Measurements from ENCODE around the gene ESRP2. TPM values are rescaled to one million over a fixed set of nuclear protein-coding genes. Genes with fewer than 3 reads are reported as not detected.
A peak's percentile ranks its signal among the peaks of the same experiment; 100 is the strongest.

Gene ESRP2
- total RNA-seq, 1 experiment from 2014 or later = 0.24 TPM

- H3K9me3 ChIP-seq (replicated peaks) = no peaks in the 10 kb centered on the region
- H3K36me3 ChIP-seq = peaks cover 56% of the 10 kb centered on the region
Observed at GRCh38 chr16:68253721-68254120, 17.8 kb upstream of the ESRP2 start.

GRCh38 chr16:68252383-68252782, 16.5 kb upstream of the ESRP2 start:
- Histone ChIP-seq H3K4me3 (no peak overlapping the region), H3K9me3 (replicated peaks) (no peaks in the 10 kb centered on the region), H3K27me3 (replicated peaks) (no peaks in the 10 kb centered on the region), H3K4me1 (replicated peaks) (peaks cover 4% of the 10 kb centered on the region), H3K27ac (no peak overlapping the region), H3K36me3 (peaks cover 49% of the 10 kb centered on the region)
- DNase-seq (ENCODE audit: low read depth in 1 of 2, low spot score in 2 of 2) = no peak

More at GRCh38 chr16:68253721-68254120, 17.8 kb upstream of the ESRP2 start:
- H3K27me3 ChIP-seq (replicated peaks) = no peaks in the 10 kb centered on the region
- H3K4me3 ChIP-seq = no peak overlapping the region
- H3K4me1 ChIP-seq (replicated peaks) = peaks cover 16% of the 10 kb centered on the region
- no peak overlapping the region for H3K27ac ChIP-seq
- DNase-seq (ENCODE audit: low read depth in 1 of 2, low spot score in 2 of 2) = no peak

- H3K27ac ChIP-seq = no peak overlapping the region
- H3K27me3 ChIP-seq (replicated peaks) = no peaks in the 10 kb centered on the region
- no peaks in the 10 kb centered on the region for H3K4me1 ChIP-seq (replicated peaks)
- H3K9me3 ChIP-seq (replicated peaks) = no peaks in the 10 kb centered on the region
- no peak for DNase-seq (ENCODE audit: low read depth in 1 of 2, low spot score in 2 of 2)
- no peak overlapping the region for H3K4me3 ChIP-seq
- H3K36me3 ChIP-seq = peaks cover 45% of the 10 kb centered on the region
Observed at GRCh38 chr16:68251832-68252231, 15.9 kb upstream of the ESRP2 start.

GRCh38 chr16:68250951-68251350, 15.0 kb upstream of the ESRP2 start:
- Histone ChIP-seq H3K27me3 (replicated peaks) (no peaks in the 10 kb centered on the region), H3K9me3 (replicated peaks) (no peaks in the 10 kb centered on the region), H3K4me1 (replicated peaks) (peaks cover 4% of the 10 kb centered on the region), H3K27ac (no peak overlapping the region), H3K36me3 (peaks cover 44% of the 10 kb centered on the region), H3K4me3 (no peak overlapping the region)
- DNase-seq (ENCODE audit: low read depth in 1 of 2, low spot score in 2 of 2) = no peak

- Histone ChIP-seq H3K4me1 (replicated peaks) (peaks cover 13% of the 10 kb centered on the region), H3K36me3 (peaks cover 29% of the 10 kb centered on the region), H3K27ac (no peak overlapping the region), H3K9me3 (replicated peaks) (no peaks in the 10 kb centered on the region), H3K27me3 (replicated peaks) (no peaks in the 10 kb centered on the region), H3K4me3 (no peak overlapping the region)
- no peak for DNase-seq (ENCODE audit: low read depth in 1 of 2, low spot score in 2 of 2)
Observed at GRCh38 chr16:68249371-68249770, 13.4 kb upstream of the ESRP2 start.

- no peak for DNase-seq (ENCODE audit: low read depth in 1 of 2, low spot score in 2 of 2)
- peaks cover 16% of the 10 kb centered on the region for H3K4me1 ChIP-seq (replicated peaks)
- no peaks in the 10 kb centered on the region for H3K27me3 ChIP-seq (replicated peaks)
- no peak overlapping the region for H3K27ac ChIP-seq
- H3K36me3 ChIP-seq = peaks cover 24% of the 10 kb centered on the region
- H3K9me3 ChIP-seq (replicated peaks) = no peaks in the 10 kb centered on the region
- H3K4me3 ChIP-seq = no peak overlapping the region
Observed at GRCh38 chr16:68247932-68248331, 12.0 kb upstream of the ESRP2 start.

- peaks cover 16% of the 10 kb centered on the region for H3K4me1 ChIP-seq (replicated peaks)
- no peak for DNase-seq (ENCODE audit: low read depth in 1 of 2, low spot score in 2 of 2)
- H3K27me3 ChIP-seq (replicated peaks) = no peaks in the 10 kb centered on the region
- H3K9me3 ChIP-seq (replicated peaks) = no peaks in the 10 kb centered on the region
- H3K4me3 ChIP-seq = no peak overlapping the region
- H3K27ac ChIP-seq = no peak overlapping the region
- peaks cover 19% of the 10 kb centered on the region for H3K36me3 ChIP-seq
Observed at GRCh38 chr16:68247400-68247799, 11.5 kb upstream of the ESRP2 start.

GRCh38 chr16:68246666-68247065, 10.7 kb upstream of the ESRP2 start:
- no peak overlapping the region for H3K4me3 ChIP-seq
- no peaks in the 10 kb centered on the region for H3K27me3 ChIP-seq (replicated peaks)
- H3K27ac ChIP-seq = no peak overlapping the region
- no peaks in the 10 kb centered on the region for H3K9me3 ChIP-seq (replicated peaks)
- peaks cover 19% of the 10 kb centered on the region for H3K36me3 ChIP-seq
- DNase-seq (ENCODE audit: low read depth in 1 of 2, low spot score in 2 of 2) = no peak
- H3K4me1 ChIP-seq (replicated peaks) = peaks cover 16% of the 10 kb centered on the region

- Histone ChIP-seq H3K4me1 (replicated peaks) (peaks cover 16% of the 10 kb centered on the region), H3K36me3 (peaks cover 16% of the 10 kb centered on the region), H3K9me3 (replicated peaks) (no peaks in the 10 kb centered on the region), H3K4me3 (peak overlapping the region; percentile 76), H3K27ac (no peak overlapping the region), H3K27me3 (replicated peaks) (no peaks in the 10 kb centered on the region)
- DNase-seq (ENCODE audit: low read depth in 1 of 2, low spot score in 2 of 2) = no peak
Observed at GRCh38 chr16:68246121-68246520, 10.2 kb upstream of the ESRP2 start.

- Histone ChIP-seq H3K4me1 (replicated peaks) (peaks cover 16% of the 10 kb centered on the region), H3K4me3 (peak within 1 kb of the TSS; percentile 76), H3K9me3 (replicated peaks) (no peaks in the 10 kb centered on the region), H3K36me3 (peaks cover 8% of the 10 kb centered on the region; the same call in 1 of the 2 replicates), H3K27ac (0 out of 2 replicates have a peak within 1 kb of the TSS, but pooled peaks have one; percentile 10), H3K27me3 (replicated peaks) (no peaks in the 10 kb centered on the region)
- DNase-seq (ENCODE audit: low read depth in 1 of 2, low spot score in 2 of 2) = peak; percentile 84 to 97
Observed at GRCh38 chr16:68244903-68245853, 9.3 kb upstream of the ESRP2 start, which contains the start of gene PLA2G15. Gene PLA2G15 (plus strand): TSS chr16:68245373. CDS start chr16:68245427, 54 bp downstream.

GRCh38 chr16:68244481-68244902, 8.6 kb upstream of the ESRP2 start:
- Histone ChIP-seq H3K9me3 (replicated peaks) (no peaks in the 10 kb centered on the region), H3K27ac (0 out of 2 replicates have a peak overlapping the region, but pooled peaks have one; percentile 10), H3K4me3 (peak overlapping the region; percentile 76), H3K4me1 (replicated peaks) (peaks cover 16% of the 10 kb centered on the region), H3K36me3 (0 out of 2 replicates have a peak, but pooled peaks cover 6% of the 10 kb centered on the region), H3K27me3 (replicated peaks) (no peaks in the 10 kb centered on the region)
- no peak for DNase-seq (ENCODE audit: low read depth in 1 of 2, low spot score in 2 of 2)

- no peak for DNase-seq (ENCODE audit: low read depth in 1 of 2, low spot score in 2 of 2)
- no peak overlapping the region for H3K27ac ChIP-seq
- H3K27me3 ChIP-seq (replicated peaks) = no peaks in the 10 kb centered on the region
- H3K4me1 ChIP-seq (replicated peaks) = peaks cover 19% of the 10 kb centered on the region
- 0 out of 2 replicates have a peak, but pooled peaks cover 2% of the 10 kb centered on the region for H3K36me3 ChIP-seq
- no peaks in the 10 kb centered on the region for H3K9me3 ChIP-seq (replicated peaks)
- no peak overlapping the region for H3K4me3 ChIP-seq
Observed at GRCh38 chr16:68242926-68243858, 7.3 kb upstream of the ESRP2 start.

GRCh38 chr16:68242085-68242484, 6.2 kb upstream of the ESRP2 start:
- Histone ChIP-seq H3K27ac (no peak overlapping the region), H3K27me3 (replicated peaks) (no peaks in the 10 kb centered on the region), H3K4me1 (replicated peaks) (peaks cover 24% of the 10 kb centered on the region), H3K36me3 (no peaks in the 10 kb centered on the region), H3K4me3 (no peak overlapping the region), H3K9me3 (replicated peaks) (no peaks in the 10 kb centered on the region)
- DNase-seq (ENCODE audit: low read depth in 1 of 2, low spot score in 2 of 2) = no peak
